K562 (cell line): Measurements from ENCODE around the gene PHPT1. TPM values are rescaled to one million over a fixed set of nuclear protein-coding genes. Genes with fewer than 3 reads are reported as not detected.

ENCODE experiments used
- AFF1 ChIP-seq, 2 experiments: fragments of 450-650 bp; IDR thresholded peaks; 2 replicates each; pipeline ENCODE4 v1.6.1; 2018; ENCODE audit warnings: mild to moderate bottlenecking in 2 of 2, low read depth in 1 of 2; ENCODE audit not compliant: partially characterized antibody in 2 of 2
- CCNT2 ChIP-seq: IDR thresholded peaks from 2 replicates; pipeline ENCODE4 v1.6.1; 2011; ENCODE audit warnings: borderline replicate concordance, low read depth, mild to moderate bottlenecking, moderate library complexity, mixed read lengths, low read length; ENCODE audit not compliant: insufficient read length; ENCODE audit errors: extremely low read depth
- EZH2 ChIP-seq: IDR thresholded peaks from 2 replicates; pipeline ENCODE4 v1.6.1; 2012; ENCODE audit warnings: low read depth, mild to moderate bottlenecking, inconsistent platforms, low read length, borderline replicate concordance
- HMG20B ChIP-seq: fragments of 250-450 bp; sonication (Bioruptor Pico); IDR thresholded peaks from 2 replicates; pipeline ENCODE4 v1.5.0; 2021; ENCODE audit warnings: mild to moderate bottlenecking
- TGIF2 ChIP-seq: sonication (generic); formaldehyde crosslinking; IDR thresholded peaks from 2 replicates; pipeline ENCODE4 v1.8.1; 2022; ENCODE audit warnings: mild to moderate bottlenecking, missing genetic modification reagents, moderate library complexity
- VEZF1 ChIP-seq: fragments of 200-800 bp; sonication (Bioruptor generic); IDR thresholded peaks from 2 replicates; pipeline ENCODE4 v1.6.1; 2017; ENCODE audit warnings: missing genetic modification characterization, missing compliant biosample characterization
- ZNF184 ChIP-seq: sonication (generic); formaldehyde crosslinking; IDR thresholded peaks from 2 replicates; pipeline ENCODE4 v1.5.0; 2020; ENCODE audit warnings: missing genetic modification reagents
- ZNF512 ChIP-seq: IDR thresholded peaks from 2 replicates; pipeline ENCODE4 v1.6.1; 2016; ENCODE audit warnings: missing genetic modification characterization, missing compliant biosample characterization
- ZNF592 ChIP-seq: fragments of 450-650 bp; IDR thresholded peaks from 2 replicates; pipeline ENCODE4 v1.6.1; 2017; ENCODE audit warnings: antibody characterized with exemption, mild to moderate bottlenecking
- ZNF695 ChIP-seq: fragments of 450-650 bp; formaldehyde crosslinking; IDR thresholded peaks from 2 replicates; pipeline ENCODE4 v1.4.0; 2020; ENCODE audit warnings: mild to moderate bottlenecking, moderate library complexity
- polyA plus RNA-seq, 8 experiments: library from polyadenylated mRNA; depleted of rRNA in 4 of 8; stranded (reverse) in 5 of 8; unstranded in 3 of 8; fragments of >200 nt; fragmentation: Nextera tagmentation in 2 of 8; fragmentation: Illumina TruSeq in 1 of 8; extraction: Ambion mirVana in 2 of 8; extraction: Trizol in 1 of 8; gene quantifications; 2 replicates each; pipeline versions ENCODE4 v1.2.1 to v1.2.3, GENCODE V29; 2011 to 2014; ENCODE audit warnings: inconsistent platforms in 1 of 8, missing spikeins in 1 of 8
- total RNA-seq, 7 experiments: library from RNA; depleted of rRNA in 6 of 7; stranded (reverse); fragments of >200 nt in 6 of 7; fragmentation: Illumina TruSeq in 2 of 7; extraction: Trizol in 2 of 7; gene quantifications; 2 replicates each; pipeline versions ENCODE4 v1.2.1 to v1.2.3, GENCODE V29; 2011 to 2021; ENCODE audit warnings: low replicate concordance in 1 of 7

Gene PHPT1
- total and polyA plus RNA-seq, 9 of the 15 experiments (the other 6 are each of a cell fraction or from before 2014, with no cell fraction given): 20.9 to 166 (median 129) TPM

GRCh38 chr9:136807281-136808074 is 41.7 kb upstream of the PHPT1 start, which contains the start of gene RABL6 (continued):
- TF ChIP-seq AFF1 (IDR thresholded peaks at IDR 0.05; ENCODE audit: low read depth in 1 of 2, partially characterized antibody in 2 of 2) (no peak), CCNT2 (peak; percentile 93), HMG20B (no peak), VEZF1 (CRISPR knock-in tag) (peak; percentile 85), ZNF695 (CRISPR knock-in tag) (no peak), ZNF512 (tag) (no peak), ZNF184 (CRISPR knock-in tag) (no peak), ZNF592 (peak; percentile 73), EZH2 (no peak), TGIF2 (no peak)
